HG03457 (cell line): Measurements from ENCODE around the gene ZFPM1.

ENCODE experiments used
- ATAC-seq: cut with Tn5 transposase; IDR thresholded peaks from one replicate; pipeline ENCODE4 v1.9.1; 2021; ENCODE audit warnings: moderate number of reproducible peaks; ENCODE audit not compliant: unreplicated experiment

ZFPM1 gene

DNA sequence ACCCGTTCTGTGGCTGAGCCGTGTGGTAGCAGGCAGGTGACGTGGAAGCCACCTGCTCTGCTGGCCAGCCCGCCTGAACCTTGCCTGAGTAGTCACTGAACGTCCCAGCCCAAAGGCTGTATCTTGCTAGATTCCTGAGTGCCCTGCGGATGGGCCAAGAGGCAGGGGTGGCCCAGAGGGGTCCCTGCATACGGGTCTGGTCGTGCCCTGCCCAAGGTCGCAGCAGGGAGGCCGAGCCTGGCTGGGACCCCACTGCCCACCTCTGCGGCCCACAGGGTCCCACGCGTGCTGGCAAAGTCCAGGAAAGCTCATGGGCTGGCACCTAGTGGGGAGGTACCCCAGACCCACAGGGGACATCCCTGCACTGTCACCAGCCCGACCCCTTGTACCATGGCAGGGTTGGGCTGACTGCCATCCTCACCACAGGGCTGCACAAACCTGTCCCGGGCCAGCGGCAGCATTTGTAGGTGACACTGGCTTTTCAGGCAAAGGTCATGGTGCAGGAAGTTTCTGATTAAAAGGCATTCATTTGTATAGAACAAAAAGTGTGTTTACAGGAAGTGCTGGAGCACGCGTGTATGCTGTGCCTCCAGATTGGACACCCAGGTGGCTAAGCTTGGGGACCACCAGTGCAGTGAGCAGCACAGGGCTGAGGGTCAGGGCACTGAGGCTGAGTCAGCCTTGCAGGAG, 72.0 kb downstream of the ZFPM1 start:
- ATAC-seq, result no peak

DNA sequence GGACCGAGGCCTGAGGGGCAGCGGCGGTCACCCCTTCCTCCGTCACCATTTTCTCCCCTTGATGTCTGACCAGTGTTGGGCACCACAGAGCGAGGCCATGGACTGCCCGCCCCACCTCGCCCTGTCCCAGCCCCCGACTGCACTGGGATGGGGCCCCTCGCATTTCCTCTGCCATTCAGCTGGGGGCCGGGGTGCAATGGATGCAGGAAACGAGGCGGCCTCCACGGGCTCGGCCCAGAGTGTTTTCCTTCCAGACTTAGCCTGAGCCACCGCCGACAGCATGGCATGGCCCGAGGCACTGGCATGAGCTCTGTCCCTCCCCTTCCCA, 72.5 kb downstream of the ZFPM1 start:
- ATAC-seq, result no peak

DNA sequence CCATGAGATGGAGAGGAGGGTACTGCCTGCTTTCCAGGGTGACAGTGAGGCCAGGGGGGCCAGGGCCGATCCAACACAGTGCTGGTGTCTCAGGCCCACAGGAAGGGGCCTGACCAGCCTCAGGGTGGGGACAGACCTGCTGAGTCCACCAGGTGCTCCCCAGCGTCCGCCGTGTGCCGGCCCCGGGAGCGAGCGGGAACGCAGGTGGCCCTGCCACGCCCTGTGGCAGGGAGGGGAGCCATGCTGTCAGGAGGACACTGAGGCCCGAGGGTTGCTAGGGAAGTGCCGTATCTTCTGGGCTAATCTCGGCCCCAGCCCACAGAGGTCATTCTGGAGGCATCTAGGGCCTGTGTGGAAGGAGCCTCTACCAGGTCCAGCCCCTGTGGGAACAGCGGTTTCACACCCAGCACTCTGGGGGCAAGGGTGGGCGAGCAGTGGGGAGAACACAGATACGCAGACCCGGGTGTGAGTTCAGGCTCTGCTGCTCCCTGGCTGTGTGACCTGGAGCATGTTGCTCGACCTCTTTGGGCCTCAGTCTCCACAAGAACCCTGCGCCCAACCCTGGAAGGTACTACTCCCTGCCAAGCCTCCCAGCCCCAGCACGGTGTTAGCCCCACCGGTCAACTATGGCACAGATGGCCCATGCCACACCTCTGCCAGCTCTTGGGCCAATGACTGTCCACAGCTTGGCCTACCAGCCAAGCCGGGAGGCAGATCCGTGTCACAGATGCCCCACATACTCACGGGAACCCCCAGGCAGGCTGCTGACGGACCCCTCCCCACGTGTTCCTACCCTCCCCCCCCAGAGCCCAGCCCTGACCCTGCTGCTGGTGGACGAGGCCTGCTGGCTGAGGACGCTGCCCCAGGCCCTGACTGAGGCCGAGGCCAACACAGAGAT, 73.2 kb downstream of the ZFPM1 start:
- ATAC-seq, result no peak

DNA sequence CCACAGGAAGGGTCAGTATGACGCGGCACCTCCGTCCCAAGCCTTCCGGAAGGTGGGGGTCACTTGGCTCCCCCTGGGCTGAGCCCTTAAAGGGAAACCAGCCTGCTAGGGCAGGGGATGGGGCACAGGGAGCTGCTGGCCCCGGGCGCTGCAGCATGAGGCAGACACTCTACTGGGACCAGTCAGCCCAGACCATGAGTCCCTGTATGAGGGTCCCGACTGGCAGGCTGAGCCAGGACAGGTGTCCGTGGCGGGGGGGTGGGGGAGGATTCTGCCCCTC, 73.8 kb downstream of the ZFPM1 start:
- no peak for ATAC-seq

DNA sequence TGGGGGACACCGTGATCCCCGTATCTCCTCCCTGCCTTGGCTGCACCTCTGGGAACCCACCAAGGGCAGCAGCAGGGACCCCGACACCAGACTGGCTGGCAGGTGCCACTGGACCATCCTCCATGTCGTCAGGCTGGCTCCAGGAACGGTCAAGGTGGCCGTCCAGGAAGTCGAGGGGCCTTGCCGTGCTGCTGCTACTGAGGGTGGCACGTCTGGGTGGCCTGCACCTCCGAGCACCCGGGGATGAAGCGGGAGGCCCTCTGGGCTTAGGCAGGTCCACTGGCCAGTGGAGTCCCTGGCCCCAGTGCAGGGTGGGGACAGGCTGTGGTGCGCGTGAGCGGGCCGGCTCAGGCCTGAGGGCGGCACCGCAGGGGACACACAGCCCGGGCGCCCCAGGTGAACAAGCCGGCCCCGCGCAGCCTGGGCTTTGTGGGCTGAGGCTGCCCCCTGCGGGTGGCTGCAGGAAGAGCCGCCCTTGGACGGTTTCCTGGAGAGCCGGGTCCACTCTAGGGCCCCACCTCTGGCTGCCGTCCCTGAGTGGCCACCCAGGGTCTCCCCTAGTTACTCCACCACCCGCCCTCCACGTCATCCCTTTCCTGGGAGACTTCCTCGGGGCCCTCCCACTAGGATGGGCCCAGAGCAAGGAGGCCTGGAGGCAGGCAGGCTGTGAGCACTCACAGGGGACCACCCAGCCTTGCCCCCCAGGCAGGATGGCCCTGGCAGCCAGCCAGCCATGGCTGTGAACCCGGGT, 74.3 kb downstream of the ZFPM1 start:
- no peak for ATAC-seq

DNA sequence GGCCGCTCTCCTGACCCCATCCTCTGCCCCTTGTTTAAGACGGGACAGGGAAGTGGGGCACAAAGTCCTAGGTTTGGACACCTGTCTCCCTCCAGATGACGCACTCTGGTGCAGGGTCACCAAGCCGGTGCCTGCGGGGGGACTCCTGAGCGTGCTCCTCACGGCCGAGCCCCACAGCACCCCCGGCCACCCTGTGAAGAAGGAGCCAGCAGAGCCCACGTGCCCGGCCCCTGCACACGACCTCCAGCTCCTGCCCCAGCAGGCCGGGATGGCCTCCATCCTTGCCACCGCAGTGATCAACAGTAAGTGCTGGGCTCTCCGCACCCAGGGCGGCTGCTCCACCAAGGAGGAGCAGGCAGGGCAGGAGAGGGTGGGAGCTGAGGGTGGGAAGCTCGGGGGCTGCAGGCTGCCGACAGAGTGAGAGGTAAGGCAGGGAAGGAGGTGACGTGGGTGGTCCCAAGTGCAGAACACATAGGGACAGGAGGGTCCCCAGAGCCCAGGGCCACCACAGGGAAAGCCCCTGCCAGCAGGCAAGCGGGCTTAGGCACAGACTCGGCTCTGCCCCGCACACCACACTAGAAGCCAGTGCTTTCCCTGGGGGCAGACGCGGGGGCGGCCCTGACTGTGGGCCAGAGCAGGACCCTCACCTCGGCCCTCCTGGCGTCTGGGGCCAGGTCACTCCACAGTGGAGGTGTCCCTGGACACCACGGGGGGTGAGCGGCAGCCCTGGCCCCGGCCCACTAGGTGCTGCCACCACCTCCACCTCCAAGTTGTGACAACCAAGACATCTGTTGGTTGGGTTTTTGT, 75.1 kb downstream of the ZFPM1 start:
- no peak for ATAC-seq

DNA sequence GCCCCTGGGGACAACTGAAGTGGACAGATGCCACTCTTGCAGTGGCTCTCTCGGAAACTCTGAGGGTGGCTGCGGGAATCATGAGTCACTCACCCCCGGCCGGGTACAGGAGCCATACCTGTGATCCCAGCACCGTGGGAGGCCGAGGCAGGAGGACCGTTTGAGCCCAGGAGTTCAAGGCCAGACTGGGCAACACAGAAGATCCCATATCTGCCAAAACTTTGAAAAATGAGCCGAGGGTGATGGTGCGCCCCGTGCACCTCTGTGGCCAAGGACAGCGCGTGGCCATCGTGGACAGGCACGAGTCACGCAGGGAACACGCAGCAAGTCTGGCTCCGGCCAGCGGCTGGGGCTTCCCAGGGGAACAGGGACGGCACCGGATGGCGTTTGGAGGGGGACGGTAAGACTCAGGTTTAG, 75.8 kb downstream of the ZFPM1 start:
- ATAC-seq, result no peak

DNA sequence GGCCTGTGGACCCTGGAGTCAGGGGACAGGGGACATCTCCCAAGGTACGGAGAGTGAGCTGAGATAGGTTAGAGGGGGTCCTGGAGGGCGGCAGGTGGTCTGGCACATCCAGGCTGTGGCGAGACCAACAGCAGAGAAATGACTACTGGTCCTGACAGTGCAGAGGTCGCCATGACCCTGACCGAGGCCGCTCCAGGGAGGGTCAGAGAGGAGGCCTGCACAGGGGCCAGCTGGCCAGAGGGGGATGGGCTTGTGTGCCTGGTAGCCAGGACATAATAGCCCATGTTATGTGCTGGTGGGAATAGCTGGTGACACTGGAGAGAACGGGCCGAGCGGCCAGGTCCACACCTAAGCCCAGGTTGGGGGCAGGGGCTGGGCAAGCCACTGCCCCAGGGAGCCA, 76.5 kb downstream of the ZFPM1 start:
- ATAC-seq, result no peak

DNA sequence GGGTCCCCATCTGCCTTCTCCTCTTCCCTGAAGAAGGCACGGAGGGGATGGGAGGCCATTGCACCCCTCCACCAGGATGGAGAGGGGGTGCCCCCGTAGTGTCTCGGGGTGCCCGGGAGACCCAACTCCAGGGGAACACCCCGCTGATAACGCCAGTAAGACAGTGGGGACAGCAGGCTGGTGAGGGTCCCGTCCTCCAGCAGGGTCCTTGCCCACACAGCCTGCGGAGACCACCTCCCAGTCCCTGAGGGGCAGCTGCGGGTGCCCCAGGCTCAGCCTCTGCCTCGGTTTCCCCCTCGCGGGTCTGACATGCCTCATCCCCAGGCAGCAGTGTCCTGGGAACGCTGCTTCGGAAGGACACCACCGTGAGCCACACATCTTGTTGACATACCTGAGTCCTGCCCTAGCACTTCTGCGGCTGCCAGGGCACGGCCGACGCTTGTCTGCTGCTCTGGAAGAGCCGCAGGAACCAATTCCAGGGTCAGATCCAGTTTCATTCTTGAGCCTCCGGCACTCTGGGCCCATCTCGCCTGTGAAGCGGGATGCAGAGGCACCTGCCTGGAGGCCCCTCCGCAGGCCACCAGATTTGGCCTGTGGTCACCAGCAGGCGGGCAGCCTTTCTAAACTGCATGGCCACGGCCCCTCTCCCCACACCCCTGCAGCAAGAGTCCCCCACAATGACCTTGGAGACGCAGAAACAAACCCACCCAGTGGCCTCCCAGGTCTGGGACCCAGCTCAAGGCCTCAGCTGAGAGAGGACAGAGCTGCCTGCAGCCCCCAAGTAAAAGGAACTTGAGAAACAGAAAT, 77.2 kb downstream of the ZFPM1 start:
- ATAC-seq, result no peak

DNA sequence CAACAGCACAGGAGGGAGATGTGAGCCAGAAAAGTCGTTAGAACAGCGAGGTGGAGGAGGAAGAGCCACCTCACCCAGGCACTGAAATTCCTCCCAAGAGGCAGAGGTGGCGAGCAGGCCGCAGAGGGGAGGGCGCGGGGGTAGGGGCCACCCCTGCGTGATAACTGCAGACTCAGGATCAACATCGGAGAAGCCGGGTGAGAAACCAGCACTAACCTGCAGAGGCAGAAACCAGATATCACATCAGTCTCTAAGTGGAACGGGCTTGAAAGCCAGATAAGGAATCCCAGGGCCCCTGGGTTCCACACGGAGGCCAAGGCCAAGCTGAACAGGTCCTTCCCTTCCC, 77.8 kb downstream of the ZFPM1 start:
- ATAC-seq, result no peak

DNA sequence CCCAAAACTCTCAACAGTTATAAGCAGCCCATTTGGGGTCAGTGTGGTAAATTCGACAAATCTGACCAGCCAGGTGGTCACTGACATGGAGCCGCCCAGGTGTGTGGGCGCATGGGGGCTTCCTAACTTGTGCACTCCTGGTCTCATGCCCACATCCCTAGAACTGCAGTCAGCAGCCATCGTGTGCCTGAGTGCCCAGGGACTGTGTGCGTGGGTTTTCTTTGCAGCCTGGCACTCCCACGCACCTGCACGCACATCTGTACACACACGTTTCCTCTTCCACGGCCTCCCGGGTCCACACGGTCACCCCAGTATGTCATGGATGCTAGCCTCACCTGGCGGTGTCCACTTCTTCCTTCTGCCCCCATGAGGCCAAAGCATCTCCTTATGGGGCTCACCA, 78.3 kb downstream of the ZFPM1 start:
- no peak for ATAC-seq

DNA sequence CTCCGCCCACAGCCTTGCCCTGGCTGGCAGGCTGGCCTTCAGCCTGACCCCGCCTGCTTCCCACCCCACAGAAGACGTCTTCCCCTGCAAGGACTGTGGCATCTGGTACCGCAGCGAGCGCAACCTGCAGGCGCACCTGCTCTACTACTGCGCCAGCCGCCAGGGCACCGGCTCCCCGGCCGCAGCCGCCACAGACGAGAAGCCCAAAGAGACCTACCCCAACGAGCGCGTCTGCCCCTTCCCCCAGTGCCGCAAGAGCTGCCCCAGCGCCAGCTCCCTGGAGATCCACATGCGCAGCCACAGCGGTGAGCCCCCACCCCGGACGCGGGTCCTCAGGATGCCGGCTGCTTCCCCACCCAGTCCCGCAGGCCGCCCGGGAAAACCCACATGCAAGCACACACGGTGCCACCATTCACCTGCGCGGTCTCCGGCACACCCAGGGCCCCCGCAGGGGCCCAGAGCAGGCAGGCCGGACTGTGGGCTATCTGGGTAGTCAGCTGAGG, 78.9 kb downstream of the ZFPM1 start:
- no peak for ATAC-seq

DNA sequence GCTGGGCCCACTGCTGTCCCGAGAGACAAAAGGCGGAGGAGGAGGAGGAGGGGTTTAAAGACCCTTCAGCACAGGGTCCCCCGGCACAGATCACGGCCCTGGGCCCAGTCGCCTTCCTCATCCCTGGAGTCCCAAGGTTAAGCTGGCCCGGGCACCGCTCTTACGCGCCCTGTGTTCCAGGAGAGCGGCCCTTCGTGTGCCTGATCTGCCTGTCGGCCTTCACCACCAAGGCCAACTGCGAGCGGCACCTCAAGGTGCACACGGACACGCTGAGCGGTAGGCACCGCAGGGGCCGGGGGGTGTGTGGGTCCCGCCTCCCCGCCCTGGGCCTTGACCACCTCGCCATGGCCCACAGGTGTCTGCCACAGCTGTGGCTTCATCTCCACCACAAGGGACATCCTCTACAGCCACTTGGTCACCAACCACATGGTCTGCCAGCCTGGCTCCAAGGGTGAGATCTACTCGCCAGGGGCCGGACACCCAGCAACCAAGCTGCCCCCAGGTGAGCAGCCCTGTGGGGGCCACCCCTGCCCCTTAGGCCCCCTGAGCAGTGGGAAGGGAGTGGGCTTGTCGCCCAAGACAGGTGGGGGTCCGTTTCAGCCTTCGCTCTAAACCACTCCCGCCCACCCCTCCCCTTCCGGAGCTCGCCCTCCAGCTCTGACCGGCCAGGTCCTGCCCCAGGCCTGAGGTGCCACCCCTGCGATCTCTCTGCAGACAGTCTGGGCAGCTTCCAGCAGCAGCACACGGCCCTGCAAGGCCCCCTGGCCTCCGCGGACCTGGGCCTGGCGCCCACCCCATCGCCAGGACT, 79.6 kb downstream of the ZFPM1 start:
- no peak for ATAC-seq

DNA sequence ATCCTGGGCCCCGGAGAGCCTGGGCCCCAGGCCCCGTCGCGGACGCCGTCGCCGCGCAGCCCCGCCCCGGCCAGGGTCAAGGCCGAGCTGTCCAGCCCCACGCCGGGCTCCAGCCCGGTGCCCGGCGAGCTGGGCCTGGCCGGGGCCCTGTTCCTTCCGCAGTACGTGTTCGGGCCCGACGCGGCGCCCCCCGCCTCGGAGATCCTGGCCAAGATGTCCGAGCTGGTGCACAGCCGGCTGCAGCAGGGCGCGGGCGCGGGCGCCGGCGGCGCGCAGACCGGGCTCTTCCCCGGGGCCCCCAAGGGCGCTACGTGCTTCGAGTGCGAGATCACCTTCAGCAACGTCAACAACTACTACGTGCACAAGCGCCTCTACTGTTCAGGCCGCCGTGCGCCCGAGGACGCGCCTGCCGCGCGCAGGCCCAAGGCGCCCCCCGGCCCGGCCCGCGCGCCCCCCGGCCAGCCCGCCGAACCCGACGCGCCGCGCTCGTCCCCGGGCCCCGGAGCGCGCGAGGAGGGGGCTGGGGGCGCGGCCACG, 80.4 kb downstream of the ZFPM1 start:
- ATAC-seq, result peak; percentile 8

DNA sequence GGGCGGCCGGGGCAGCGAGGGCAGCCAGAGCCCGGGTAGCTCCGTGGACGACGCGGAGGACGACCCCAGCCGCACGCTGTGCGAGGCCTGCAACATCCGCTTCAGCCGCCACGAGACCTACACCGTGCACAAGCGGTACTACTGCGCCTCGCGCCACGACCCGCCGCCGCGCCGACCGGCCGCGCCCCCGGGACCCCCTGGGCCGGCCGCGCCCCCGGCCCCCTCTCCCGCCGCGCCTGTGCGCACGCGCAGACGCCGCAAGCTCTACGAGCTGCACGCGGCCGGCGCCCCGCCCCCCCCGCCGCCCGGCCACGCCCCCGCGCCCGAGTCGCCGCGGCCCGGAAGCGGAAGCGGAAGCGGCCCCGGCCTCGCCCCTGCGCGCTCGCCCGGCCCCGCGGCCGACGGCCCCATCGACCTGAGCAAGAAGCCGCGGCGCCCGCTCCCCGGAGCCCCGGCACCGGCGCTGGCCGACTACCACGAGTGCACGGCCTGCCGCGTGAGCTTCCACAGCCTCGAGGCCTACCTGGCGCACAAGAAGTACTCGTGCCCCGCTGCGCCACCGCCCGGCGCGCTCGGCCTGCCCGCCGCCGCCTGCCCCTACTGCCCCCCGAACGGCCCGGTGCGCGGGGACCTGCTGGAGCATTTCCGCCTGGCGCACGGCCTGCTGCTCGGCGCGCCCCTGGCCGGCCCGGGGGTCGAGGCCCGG, 81.0 kb downstream of the ZFPM1 start:
- peak; percentile 39 for ATAC-seq

DNA sequence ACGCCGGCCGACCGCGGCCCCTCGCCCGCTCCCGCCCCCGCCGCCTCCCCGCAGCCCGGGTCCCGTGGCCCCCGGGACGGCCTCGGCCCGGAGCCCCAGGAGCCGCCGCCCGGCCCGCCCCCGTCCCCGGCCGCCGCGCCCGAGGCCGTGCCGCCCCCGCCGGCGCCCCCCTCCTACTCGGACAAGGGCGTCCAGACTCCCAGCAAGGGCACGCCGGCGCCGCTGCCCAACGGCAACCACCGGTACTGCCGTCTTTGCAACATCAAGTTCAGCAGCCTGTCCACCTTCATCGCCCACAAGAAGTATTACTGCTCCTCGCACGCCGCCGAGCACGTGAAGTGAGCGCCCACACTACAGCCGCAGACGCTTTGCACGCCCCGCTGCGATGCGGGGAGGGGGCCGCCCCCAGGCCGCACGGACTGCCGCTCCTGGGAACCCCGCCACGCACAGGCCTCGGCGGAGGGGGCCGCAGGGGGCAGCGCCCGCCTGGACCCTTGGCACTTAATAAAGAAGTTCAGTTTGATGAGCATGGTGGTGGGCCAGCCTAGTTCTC, 81.6 kb downstream of the ZFPM1 start:
- peak; percentile 10 for ATAC-seq

DNA sequence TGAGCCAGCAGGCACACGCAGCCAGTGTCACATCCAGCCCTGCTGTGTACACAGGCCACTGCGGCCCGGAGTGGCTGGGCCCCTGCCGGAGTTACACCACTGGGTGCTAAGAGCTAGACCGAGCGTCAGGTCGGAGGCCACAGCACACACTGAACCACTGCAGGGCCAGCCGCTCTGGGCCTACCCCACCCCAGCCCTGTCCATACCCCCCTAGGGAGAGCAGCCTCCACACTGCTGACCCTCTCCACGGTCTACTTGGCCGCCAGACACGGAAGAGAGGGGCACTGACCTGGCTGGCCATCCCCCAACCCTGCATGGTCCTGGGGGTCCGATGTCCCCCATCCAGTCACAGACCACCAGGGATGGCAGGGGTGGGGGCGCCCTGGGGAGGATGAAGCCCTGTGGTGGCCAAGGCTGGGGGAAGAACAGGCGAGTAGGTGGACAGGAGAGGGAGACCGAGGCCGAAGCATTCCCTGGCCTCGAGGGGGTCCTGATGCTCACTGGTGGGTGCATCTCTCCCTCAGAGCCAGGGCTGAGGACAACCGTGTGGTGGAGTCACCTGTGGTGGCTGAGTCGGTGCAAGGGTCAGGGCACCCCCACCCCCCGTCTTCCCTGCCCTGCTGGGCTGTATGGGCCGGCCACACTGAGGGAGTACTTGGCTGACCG, 82.2 kb downstream of the ZFPM1 start:
- ATAC-seq, result no peak

DNA sequence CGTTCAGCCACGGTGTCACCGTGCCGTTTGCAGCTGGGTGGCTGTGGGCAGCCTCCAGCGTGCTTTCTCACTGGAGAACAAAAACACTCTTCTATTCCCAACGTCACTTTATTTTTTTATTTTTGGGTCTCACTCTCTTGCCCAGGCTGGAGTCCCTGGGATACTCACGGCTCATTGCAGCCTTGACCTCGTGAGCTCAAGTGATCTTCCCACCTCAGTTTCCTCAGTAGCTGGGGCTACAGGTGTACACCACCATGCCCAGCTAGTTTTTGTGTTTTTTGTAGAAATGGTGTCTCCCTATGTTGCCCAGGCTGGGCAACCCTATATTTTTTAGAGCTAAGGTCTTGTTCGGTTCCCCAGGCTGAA, 82.8 kb downstream of the ZFPM1 start:
- no peak for ATAC-seq
